Measurements from ENCODE around the gene SLC47A1. TPM values are rescaled to one million over a fixed set of nuclear protein-coding genes. Genes with fewer than 3 reads are reported as not detected.
A peak's percentile ranks its signal among the peaks of the same experiment; 100 is the strongest.

The SLC47A1 gene
- total RNA-seq, 1 donor from 2014 or later, result 13.4 TPM

DNA sequence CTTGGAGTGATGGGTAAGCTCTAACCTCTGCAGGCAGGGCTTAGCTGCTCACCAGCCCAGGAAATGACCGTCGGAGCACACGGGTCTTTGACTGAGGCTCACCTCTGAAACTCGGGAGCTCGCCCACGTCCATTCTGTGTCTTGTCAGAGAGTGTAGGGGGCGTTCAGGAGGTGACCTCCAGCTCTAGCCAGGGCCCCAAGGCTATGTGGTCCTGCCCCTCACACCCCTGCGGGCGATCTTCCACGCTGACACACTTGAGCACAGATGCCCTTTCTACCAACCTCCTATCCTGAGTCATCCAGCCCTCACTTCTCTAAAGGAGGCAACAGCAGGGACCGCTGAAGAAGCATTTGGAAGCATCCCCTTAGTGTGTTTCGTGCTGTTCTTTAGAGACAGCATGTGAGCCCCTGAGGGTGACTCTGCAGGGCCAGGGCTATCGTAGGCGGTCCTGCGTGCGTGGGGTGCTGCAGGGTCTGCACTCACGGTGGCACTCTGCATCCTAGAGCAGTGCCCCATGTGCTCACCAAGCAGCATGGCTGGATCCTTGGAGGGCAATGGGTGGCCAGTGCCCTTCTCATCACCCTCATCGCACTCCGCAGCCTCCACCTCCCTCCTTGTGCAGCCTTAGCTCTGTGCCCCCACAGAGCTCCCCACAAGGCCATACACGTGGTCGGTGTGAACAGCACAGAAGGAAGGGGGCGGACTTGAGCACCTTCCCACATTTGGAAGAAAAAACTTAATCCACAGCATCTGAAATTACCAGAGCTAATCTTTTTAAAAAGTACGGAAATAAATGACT lies 33.8 kb downstream of the SLC47A1 start:
- peaks cover 8% of the 10 kb centered on the region for H3K27me3 ChIP-seq
- intact Hi-C loops (cut with DNase I), result no loop called here

DNA sequence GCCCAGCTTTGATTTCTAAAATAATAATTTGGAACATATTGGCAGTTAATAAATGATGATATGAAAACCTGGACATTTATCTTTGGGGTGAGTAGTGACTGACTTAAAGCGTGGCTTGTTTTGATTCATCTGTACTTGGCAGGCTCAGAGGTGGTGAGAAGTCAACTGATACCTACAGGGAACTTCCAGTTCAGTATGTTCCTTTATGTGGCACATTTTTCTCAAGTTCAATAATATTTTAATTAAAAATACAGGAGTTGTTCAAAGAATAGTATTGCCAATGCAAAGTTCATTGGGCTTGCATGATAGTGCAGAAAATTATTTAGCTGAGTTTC lies 34.3 kb downstream of the SLC47A1 start:
- no peaks in the 10 kb centered on the region for H3K36me3 ChIP-seq
- no peaks in the 10 kb centered on the region for H3K9me3 ChIP-seq
- ATAC-seq (no peak), DNase-seq (no peak)
- intact Hi-C loops (cut with DNase I), result no loop called here
- no peak overlapping the region for H3K4me3 ChIP-seq
- no peak overlapping the region for H3K27ac ChIP-seq
- TF ChIP-seq, protein P1, sequence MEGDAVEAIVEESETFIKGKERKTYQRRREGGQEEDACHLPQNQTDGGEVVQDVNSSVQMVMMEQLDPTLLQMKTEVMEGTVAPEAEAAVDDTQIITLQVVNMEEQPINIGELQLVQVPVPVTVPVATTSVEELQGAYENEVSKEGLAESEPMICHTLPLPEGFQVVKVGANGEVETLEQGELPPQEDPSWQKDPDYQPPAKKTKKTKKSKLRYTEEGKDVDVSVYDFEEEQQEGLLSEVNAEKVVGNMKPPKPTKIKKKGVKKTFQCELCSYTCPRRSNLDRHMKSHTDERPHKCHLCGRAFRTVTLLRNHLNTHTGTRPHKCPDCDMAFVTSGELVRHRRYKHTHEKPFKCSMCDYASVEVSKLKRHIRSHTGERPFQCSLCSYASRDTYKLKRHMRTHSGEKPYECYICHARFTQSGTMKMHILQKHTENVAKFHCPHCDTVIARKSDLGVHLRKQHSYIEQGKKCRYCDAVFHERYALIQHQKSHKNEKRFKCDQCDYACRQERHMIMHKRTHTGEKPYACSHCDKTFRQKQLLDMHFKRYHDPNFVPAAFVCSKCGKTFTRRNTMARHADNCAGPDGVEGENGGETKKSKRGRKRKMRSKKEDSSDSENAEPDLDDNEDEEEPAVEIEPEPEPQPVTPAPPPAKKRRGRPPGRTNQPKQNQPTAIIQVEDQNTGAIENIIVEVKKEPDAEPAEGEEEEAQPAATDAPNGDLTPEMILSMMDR (IDR thresholded peaks at IDR 0.05), result no peak
- H3K4me1 ChIP-seq, result no peaks in the 10 kb centered on the region
- H3K27me3 ChIP-seq, result peaks cover 8% of the 10 kb centered on the region

More for the DNA sequence above, 33.8 kb downstream of the SLC47A1 start:
- Histone ChIP-seq H3K36me3 (no peaks in the 10 kb centered on the region), H3K4me3 (no peak overlapping the region), H3K4me1 (no peaks in the 10 kb centered on the region), H3K9me3 (no peaks in the 10 kb centered on the region), H3K27ac (no peak overlapping the region)
- TF ChIP-seq, protein P1 (IDR thresholded peaks at IDR 0.05), result no peak
- no peak for DNase-seq
- peak; percentile 34 for ATAC-seq

DNA sequence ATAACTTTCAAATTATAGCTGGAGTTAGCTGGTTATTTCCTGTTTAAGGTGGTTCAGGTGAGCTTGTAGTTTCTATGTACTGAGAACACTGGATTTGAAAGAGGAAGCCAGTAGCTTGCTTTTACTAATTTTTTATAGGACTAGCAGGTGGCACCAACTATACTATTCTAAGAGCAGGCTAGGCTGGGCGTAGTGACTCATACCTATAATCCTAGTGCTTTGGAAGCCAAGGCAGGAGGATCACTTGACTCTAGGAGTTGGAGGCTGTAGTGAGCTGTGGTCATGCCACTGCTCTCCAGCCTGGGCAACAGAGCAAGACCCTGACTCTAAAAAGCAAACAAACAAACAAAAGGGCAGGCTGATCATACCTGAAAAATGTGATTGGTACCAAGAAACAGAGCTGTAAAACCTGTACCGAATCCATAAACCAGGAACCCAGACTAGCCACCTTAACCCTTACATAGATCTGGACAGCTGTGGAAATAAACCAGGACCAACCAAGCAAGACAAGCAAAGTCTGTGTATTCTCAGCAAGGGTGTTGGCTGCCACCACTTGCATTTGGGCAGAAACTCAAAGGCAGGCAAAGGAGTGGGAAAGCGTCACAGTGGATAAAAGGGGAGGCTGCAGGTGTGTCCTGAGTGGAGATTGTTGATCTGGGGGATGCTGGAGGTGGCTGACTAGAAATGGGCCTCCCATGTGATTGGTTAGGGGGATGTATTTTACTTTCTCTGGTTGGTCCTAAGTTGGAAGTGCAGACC lies 36.3 kb downstream of the SLC47A1 start:
- ATAC-seq, result no peak
- Histone ChIP-seq H3K27me3 (peaks cover 8% of the 10 kb centered on the region), H3K4me1 (no peaks in the 10 kb centered on the region), H3K4me3 (no peak overlapping the region), H3K36me3 (no peaks in the 10 kb centered on the region), H3K9me3 (no peaks in the 10 kb centered on the region), H3K27ac (no peak overlapping the region)
- TF ChIP-seq, protein P1 (IDR thresholded peaks at IDR 0.05), result no peak
- DNase-seq, result no peak
- intact Hi-C loops (cut with DNase I), result no loop called here

DNA sequence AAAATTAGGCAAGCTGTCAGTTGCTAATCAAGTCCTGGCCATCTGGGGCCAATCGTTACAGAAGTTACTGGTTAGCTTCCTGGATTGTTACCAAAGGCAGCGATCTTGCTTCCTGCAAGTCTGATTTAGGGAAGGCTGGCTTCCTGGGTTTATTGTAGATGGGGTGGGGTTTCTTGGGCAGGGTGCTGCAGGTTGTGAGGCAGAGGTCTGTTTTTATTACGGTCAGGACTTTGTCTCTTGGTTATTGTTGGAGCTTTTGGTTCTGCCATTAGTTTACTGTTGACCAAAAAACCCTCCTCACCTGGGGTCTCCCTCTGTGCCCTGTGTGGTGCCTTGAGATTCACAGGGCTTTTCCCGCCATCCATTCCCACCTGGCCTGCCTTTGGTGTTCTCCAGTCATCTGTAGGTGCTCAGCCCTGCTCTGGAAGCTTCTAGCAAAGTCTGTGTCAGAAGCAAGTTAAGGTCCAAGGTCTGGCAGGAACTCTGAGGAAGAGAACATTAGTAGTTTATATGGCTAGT lies 36.9 kb downstream of the SLC47A1 start:
- ATAC-seq (peak; percentile 39), DNase-seq (no peak)
- Histone ChIP-seq H3K4me1 (no peaks in the 10 kb centered on the region), H3K36me3 (no peaks in the 10 kb centered on the region), H3K9me3 (no peaks in the 10 kb centered on the region), H3K4me3 (no peak overlapping the region), H3K27me3 (peaks cover 8% of the 10 kb centered on the region), H3K27ac (no peak overlapping the region)
- TF ChIP-seq, protein P1 (IDR thresholded peaks at IDR 0.05), result no peak
- intact Hi-C loops (cut with DNase I), result no loop called here

DNA sequence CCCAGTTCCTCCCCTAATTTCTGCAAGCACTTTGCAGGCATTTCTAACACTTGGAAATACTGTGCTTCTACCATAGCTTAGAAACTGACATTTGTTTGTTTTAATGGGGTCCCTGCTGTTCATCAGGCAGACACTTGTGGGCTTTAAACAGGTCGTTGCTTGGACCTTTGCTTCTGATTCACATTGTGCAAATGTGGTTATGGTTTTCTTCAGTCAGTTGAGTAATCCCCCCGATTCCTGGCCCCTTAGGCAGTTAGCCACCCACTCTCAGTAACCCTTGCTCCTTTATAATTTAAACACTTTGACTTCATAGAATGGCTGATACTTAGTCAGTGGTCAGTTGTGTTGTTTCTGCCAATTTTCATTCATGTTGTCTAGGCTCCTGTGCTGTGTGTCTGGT lies 39.4 kb downstream of the SLC47A1 start:
- Histone ChIP-seq H3K9me3 (no peaks in the 10 kb centered on the region), H3K36me3 (no peaks in the 10 kb centered on the region), H3K4me3 (no peak overlapping the region), H3K27me3 (peaks cover under 1% of the 10 kb centered on the region), H3K4me1 (no peaks in the 10 kb centered on the region), H3K27ac (no peak overlapping the region)
- ATAC-seq, result peak; percentile 41
- intact Hi-C loops (cut with DNase I), result no loop called here
- TF ChIP-seq, protein P1 (IDR thresholded peaks at IDR 0.05), result no peak
- no peak for DNase-seq

Data from upper lobe of right lung (tissue), 1 donor.